ENCODE measurements around the gene PLXDC1.

PLXDC1 gene

DNA sequence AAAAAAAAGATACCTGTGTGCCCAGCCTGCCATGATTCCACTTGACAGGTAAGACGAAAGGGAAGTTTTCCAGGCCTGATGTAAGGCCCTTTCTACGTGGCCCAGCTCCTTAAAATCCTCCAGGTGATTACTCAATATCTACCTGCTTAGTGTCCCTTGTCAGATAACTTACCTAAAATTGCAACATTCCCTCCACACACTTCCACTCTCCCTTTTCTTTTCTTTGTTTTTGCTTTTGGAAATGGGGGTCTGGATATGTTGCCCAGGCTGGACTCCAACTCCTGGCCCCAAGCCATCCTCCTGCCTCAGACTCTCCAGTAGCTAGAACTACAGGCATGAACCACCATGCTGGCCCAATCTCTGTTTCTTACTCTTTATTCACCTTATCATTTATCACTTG lies 7.2 kb upstream of the PLXDC1 start:
- no peak for TF ChIP-seq TCF12 (IDR thresholded peaks at IDR 0.05; ENCODE audit: low read depth)
- TF ChIP-seq, protein P1, sequence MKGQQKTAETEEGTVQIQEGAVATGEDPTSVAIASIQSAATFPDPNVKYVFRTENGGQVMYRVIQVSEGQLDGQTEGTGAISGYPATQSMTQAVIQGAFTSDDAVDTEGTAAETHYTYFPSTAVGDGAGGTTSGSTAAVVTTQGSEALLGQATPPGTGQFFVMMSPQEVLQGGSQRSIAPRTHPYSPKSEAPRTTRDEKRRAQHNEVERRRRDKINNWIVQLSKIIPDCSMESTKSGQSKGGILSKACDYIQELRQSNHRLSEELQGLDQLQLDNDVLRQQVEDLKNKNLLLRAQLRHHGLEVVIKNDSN (IDR thresholded peaks at IDR 0.05) = no peak
- TF ChIP-seq, protein P2, sequence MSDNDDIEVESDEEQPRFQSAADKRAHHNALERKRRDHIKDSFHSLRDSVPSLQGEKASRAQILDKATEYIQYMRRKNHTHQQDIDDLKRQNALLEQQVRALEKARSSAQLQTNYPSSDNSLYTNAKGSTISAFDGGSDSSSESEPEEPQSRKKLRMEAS (IDR thresholded peaks at IDR 0.05) = no peak
- TF ChIP-seq FOXM1 (IDR thresholded peaks at IDR 0.05; ENCODE audit: borderline replicate concordance, low read depth) = no peak
- TF ChIP-seq NFIC (IDR thresholded peaks at IDR 0.05) = no peak
- TF ChIP-seq EP300 (IDR thresholded peaks at IDR 0.05; ENCODE audit: borderline replicate concordance) = no peak
- TF ChIP-seq ZBTB7A (IDR thresholded peaks at IDR 0.05; ENCODE audit: low read depth) = no peak
- no peak for TF ChIP-seq EGR1 (IDR thresholded peaks at IDR 0.05)
- no peak for TF ChIP-seq CREB1 (IDR thresholded peaks at IDR 0.05; ENCODE audit: low read depth)
- TF ChIP-seq TEAD4 (IDR thresholded peaks at IDR 0.05) = no peak
- TF ChIP-seq RAD21 (IDR thresholded peaks at IDR 0.05; ENCODE audit: low read depth) = no peak
- TF ChIP-seq CEBPB (IDR thresholded peaks at IDR 0.05) = no peak
- TF ChIP-seq, protein P3, sequence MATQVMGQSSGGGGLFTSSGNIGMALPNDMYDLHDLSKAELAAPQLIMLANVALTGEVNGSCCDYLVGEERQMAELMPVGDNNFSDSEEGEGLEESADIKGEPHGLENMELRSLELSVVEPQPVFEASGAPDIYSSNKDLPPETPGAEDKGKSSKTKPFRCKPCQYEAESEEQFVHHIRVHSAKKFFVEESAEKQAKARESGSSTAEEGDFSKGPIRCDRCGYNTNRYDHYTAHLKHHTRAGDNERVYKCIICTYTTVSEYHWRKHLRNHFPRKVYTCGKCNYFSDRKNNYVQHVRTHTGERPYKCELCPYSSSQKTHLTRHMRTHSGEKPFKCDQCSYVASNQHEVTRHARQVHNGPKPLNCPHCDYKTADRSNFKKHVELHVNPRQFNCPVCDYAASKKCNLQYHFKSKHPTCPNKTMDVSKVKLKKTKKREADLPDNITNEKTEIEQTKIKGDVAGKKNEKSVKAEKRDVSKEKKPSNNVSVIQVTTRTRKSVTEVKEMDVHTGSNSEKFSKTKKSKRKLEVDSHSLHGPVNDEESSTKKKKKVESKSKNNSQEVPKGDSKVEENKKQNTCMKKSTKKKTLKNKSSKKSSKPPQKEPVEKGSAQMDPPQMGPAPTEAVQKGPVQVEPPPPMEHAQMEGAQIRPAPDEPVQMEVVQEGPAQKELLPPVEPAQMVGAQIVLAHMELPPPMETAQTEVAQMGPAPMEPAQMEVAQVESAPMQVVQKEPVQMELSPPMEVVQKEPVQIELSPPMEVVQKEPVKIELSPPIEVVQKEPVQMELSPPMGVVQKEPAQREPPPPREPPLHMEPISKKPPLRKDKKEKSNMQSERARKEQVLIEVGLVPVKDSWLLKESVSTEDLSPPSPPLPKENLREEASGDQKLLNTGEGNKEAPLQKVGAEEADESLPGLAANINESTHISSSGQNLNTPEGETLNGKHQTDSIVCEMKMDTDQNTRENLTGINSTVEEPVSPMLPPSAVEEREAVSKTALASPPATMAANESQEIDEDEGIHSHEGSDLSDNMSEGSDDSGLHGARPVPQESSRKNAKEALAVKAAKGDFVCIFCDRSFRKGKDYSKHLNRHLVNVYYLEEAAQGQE (IDR thresholded peaks at IDR 0.05; ENCODE audit: low read depth) = no peak
- no peak for TF ChIP-seq YY1 (IDR thresholded peaks at IDR 0.05; ENCODE audit: low read depth)
- no peak for TF ChIP-seq TAF1 (IDR thresholded peaks at IDR 0.05; ENCODE audit: low read depth)

DNA sequence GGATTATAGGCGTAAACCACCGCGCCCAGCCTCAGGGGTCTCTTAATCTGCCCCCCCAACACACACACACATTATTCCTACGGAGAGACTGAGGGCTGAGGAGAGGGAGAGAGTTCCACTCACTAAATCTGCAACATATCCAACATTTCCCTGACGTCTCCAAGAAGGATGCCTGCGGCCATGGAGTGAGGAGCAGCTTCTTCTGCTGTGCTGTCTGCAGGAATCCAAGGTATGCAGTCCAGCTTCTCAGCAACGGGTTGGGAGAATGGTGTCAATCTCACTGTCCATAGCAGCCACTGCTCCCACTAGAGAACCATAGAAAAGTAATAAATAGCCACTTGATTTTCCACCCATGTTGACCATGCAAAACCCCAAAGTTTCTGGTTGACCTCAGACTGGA lies 5.1 kb upstream of the PLXDC1 start:
- TF ChIP-seq, protein P1 (IDR thresholded peaks at IDR 0.05) = no peak
- TF ChIP-seq EP300 (IDR thresholded peaks at IDR 0.05; ENCODE audit: borderline replicate concordance) = no peak
- TF ChIP-seq NFIC (IDR thresholded peaks at IDR 0.05) = no peak
- no peak for TF ChIP-seq ZBTB7A (IDR thresholded peaks at IDR 0.05; ENCODE audit: low read depth)
- TF ChIP-seq CEBPB (IDR thresholded peaks at IDR 0.05) = no peak
- TF ChIP-seq FOXM1 (IDR thresholded peaks at IDR 0.05; ENCODE audit: borderline replicate concordance, low read depth) = no peak
- no peak for TF ChIP-seq YY1 (IDR thresholded peaks at IDR 0.05; ENCODE audit: low read depth)
- TF ChIP-seq, protein P2 (IDR thresholded peaks at IDR 0.05) = no peak
- TF ChIP-seq CREB1 (IDR thresholded peaks at IDR 0.05; ENCODE audit: low read depth) = no peak
- TF ChIP-seq RAD21 (IDR thresholded peaks at IDR 0.05; ENCODE audit: low read depth) = no peak
- TF ChIP-seq EGR1 (IDR thresholded peaks at IDR 0.05) = no peak
- TF ChIP-seq TEAD4 (IDR thresholded peaks at IDR 0.05) = no peak
- TF ChIP-seq TAF1 (IDR thresholded peaks at IDR 0.05; ENCODE audit: low read depth) = no peak

DNA sequence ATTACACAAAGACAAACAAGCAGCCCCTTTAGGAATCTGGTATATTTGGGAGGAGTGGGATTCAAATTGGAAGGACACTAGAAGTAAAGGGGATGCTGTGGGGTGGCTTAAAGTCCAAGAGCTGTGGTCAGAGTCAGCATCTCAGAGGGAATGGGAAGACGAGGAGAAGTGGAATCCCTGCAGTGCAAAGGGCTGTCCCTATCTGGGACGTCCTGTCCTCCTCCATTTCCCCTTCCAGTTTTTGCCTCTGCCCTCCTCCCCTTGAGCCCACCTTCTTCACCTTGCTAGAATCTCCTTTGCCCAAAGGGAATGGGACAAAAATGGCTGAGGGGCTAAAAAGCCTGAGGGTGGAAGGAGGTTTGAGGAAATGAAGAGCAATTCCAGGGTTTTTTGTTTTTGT lies 4.2 kb upstream of the PLXDC1 start:
- TF ChIP-seq CREB1 (IDR thresholded peaks at IDR 0.05; ENCODE audit: low read depth) = no peak
- no peak for TF ChIP-seq TAF1 (IDR thresholded peaks at IDR 0.05; ENCODE audit: low read depth)
- TF ChIP-seq ZBTB7A (IDR thresholded peaks at IDR 0.05; ENCODE audit: low read depth) = no peak
- TF ChIP-seq YY1 (IDR thresholded peaks at IDR 0.05; ENCODE audit: low read depth) = no peak
- no peak for TF ChIP-seq EP300 (IDR thresholded peaks at IDR 0.05; ENCODE audit: borderline replicate concordance)
- TF ChIP-seq, protein P2 (IDR thresholded peaks at IDR 0.05) = no peak

DNA sequence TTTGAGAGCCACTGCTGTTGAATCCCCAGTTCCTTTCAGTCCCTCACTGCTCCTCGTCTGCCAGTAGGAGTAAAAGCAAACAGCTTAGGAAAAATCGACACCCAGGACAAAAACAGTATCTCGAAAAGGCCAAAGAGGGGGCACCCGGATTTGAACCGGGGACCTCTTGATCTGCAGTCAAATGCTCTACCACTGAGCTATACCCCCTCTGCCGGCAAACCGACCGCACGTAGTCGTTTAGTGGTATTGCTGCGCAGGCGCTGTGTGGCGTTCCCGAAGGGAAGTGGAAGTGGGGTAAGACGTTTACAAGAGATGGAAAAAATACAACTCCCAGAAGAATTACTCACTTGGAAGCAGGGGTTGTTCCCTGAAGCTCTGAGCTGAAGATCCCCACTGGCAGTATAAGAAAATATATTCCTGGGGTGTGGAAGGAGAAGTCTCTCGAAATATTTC lies 2.2 kb upstream of the PLXDC1 start:
- TF ChIP-seq EGR1 (IDR thresholded peaks at IDR 0.05) = no peak
- TF ChIP-seq CEBPB (IDR thresholded peaks at IDR 0.05) = peak; percentile 23; the same call in 1 of the 2 replicates
- no peak for TF ChIP-seq ZBTB7A (IDR thresholded peaks at IDR 0.05; ENCODE audit: low read depth)
- peak; percentile 0; the same call in 1 of the 2 replicates for TF ChIP-seq TAF1 (IDR thresholded peaks at IDR 0.05; ENCODE audit: low read depth)
- TF ChIP-seq NFIC (IDR thresholded peaks at IDR 0.05) = no peak
- TF ChIP-seq TCF12 (IDR thresholded peaks at IDR 0.05; ENCODE audit: low read depth) = no peak
- TF ChIP-seq, protein P2 (IDR thresholded peaks at IDR 0.05) = no peak
- TF ChIP-seq, protein P1 (IDR thresholded peaks at IDR 0.05) = no peak
- peak; percentile 93 for TF ChIP-seq TEAD4 (IDR thresholded peaks at IDR 0.05)
- TF ChIP-seq FOXM1 (IDR thresholded peaks at IDR 0.05; ENCODE audit: borderline replicate concordance, low read depth) = no peak
- no peak for TF ChIP-seq EP300 (IDR thresholded peaks at IDR 0.05; ENCODE audit: borderline replicate concordance)

DNA sequence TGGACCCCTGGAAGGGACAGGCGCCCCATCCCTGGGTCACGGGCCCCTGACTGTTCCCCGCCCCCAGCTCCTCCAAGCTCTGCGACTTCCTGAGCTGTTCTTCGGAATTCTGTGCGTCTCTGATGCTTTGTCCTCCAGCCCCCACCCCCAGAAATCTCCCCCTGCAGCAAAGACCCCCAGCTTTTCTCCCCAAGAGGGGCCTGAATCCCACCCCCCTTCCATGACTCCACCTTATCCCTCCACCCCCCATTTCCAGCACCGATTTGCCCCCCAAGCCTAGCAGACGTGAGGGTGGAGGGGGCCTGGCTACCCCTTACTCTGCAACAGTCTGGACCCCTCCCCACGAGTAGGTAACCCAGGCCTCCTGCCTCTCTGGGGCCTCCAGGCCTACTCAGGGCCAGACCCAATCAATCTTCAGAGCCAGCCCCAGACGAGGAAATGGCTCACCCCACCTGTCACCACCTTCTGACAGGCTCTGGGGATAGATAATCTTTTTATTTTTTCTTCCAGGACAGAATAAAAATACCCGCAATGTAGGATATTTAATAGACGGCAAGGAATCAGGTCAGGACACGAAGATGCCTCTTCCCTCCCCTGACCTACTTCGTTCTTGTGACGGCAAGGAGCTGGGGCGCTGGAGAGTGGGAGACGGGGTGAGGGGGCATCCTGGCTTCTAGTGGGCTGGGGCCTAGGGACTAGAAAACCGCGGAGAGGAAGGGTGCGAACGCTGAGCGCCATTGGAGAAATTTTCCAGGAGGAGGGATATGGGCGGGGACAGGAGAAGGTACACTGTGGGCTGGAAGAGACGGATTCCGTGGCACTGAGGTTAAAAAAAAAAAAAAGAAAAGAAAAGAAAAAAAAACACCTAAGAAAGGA lies 744 bp upstream of the PLXDC1 start:
- peak; percentile 82; the same call in 1 of the 2 replicates for TF ChIP-seq ZBTB7A (IDR thresholded peaks at IDR 0.05; ENCODE audit: low read depth)
- no peak for TF ChIP-seq CEBPB (IDR thresholded peaks at IDR 0.05)

DNA sequence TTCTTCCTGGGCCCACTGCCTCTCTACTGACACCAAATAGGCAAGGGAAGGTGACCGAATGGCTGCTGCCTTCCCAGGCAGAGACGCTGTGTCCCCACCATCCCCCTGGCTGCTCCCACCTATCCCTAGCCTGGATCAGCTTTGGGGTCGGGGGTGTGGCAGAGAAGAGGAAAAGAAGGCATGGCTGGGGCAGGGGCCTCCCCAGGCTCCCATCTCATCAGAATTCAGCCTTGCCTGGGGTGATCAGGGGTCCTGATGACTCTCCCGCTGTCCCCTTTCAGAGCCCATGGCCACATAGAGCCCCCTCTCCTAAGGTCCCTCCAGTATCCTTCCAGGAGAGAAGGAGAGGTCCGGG lies 665 bp downstream of the PLXDC1 start:
- no peak for TF ChIP-seq EP300 (IDR thresholded peaks at IDR 0.05; ENCODE audit: borderline replicate concordance)
- no peak for TF ChIP-seq CREB1 (IDR thresholded peaks at IDR 0.05; ENCODE audit: low read depth)
- TF ChIP-seq NFIC (IDR thresholded peaks at IDR 0.05) = no peak
- no peak for TF ChIP-seq EGR1 (IDR thresholded peaks at IDR 0.05)
- no peak for TF ChIP-seq ZBTB7A (IDR thresholded peaks at IDR 0.05; ENCODE audit: low read depth)
- TF ChIP-seq, protein P1 (IDR thresholded peaks at IDR 0.05) = no peak
- TF ChIP-seq TEAD4 (IDR thresholded peaks at IDR 0.05) = no peak
